IMR-90 (cell line): ENCODE measurements around the gene FBXW11. TPM values are rescaled to one million over a fixed set of nuclear protein-coding genes. Genes with fewer than 3 reads are reported as not detected.

Source experiments
- ATAC-seq: fragments of 200-7000 bp; cut with Tn5 transposase; 2 replicates; pipeline ENCODE4 v1.9.1; 2020; ENCODE audit warnings: low read depth, mild to moderate bottlenecking, moderate library complexity
- BruUV-seq: library from RNA; stranded (reverse); fragments of 400-500 nt; replicated peaks from 2 replicates; lab custom pipeline; 2021; lab: Mats Ljungman, UMichigan
- CTCF ChIA-PET: fragments of 300-600 bp; formaldehyde crosslinking; extraction: SDS; loops from one replicate; lab custom pipeline; 2021; ENCODE audit warnings: antibody characterized with exemption; lab: Yijun Ruan, JAX
- POLR2A ChIA-PET: fragments of 300-600 bp; sonication (Branson Sonifier 250); formaldehyde crosslinking; loops from one replicate; lab custom pipeline; 2022; ENCODE audit warnings: antibody characterized with exemption; ENCODE audit not compliant: unreplicated experiment; lab: Charles Lee
- DNase-seq: peaks from one replicate; pipeline ENCODE4 v3.0.0; 2013
- H2AFZ ChIP-seq: replicated peaks from 2 replicates; pipeline ENCODE3; 2013; ENCODE audit warnings: low read length, mild to moderate bottlenecking; ENCODE audit not compliant: poor library complexity
- H2AK5ac ChIP-seq: 2 replicates; pipeline ENCODE4 v1.6.1; 2013; ENCODE audit warnings: low read depth, low read length, inconsistent platforms
- H2AK9ac ChIP-seq: replicated peaks from 2 replicates; pipeline ENCODE3; 2013; ENCODE audit warnings: mild to moderate bottlenecking, low read depth, low read length, moderate library complexity; ENCODE audit not compliant: poor library complexity
- H2BK120ac ChIP-seq: 2 replicates; pipeline ENCODE4 v1.6.1; 2013; ENCODE audit warnings: low read depth, low read length, inconsistent platforms
- H2BK15ac ChIP-seq: 3 replicates; pipeline ENCODE4 v1.6.1; 2013; ENCODE audit warnings: low read depth, low read length, inconsistent platforms
- H2BK20ac ChIP-seq: 2 replicates; pipeline ENCODE4 v1.6.1; 2013; ENCODE audit warnings: low read depth, mild to moderate bottlenecking, inconsistent platforms, low read length, moderate library complexity
- H2BK5ac ChIP-seq: 2 replicates; pipeline ENCODE4 v1.6.1; 2013; ENCODE audit warnings: mild to moderate bottlenecking, low read depth, low read length, inconsistent platforms; ENCODE audit not compliant: poor library complexity, severe bottlenecking
- H3K14ac ChIP-seq: replicated peaks from 2 replicates; pipeline ENCODE4 v1.6.1; 2013; ENCODE audit warnings: low read depth, low read length, inconsistent platforms
- H3K18ac ChIP-seq: 2 replicates; pipeline ENCODE4 v1.6.1; 2013; ENCODE audit warnings: low read depth, low read length, control low read depth
- H3K23ac ChIP-seq: 2 replicates; pipeline ENCODE4 v1.6.1; 2013; ENCODE audit warnings: low read depth, low read length, inconsistent platforms
- H3K27ac ChIP-seq: 2 replicates; pipeline ENCODE4 v1.5.1; 2013; ENCODE audit warnings: mild to moderate bottlenecking, control low read depth, low read length; ENCODE audit not compliant: insufficient read depth
- H3K27me3 ChIP-seq: 2 replicates; pipeline ENCODE4 v1.6.1; 2013; ENCODE audit warnings: low read length; ENCODE audit not compliant: control insufficient read depth, insufficient read depth
- H3K36me3 ChIP-seq: 2 replicates; pipeline ENCODE4 v1.6.1; 2013; ENCODE audit warnings: low read length, mixed read lengths; ENCODE audit not compliant: control insufficient read depth, insufficient read depth
- H3K4ac ChIP-seq: 2 replicates; pipeline ENCODE4 v1.6.1; 2013; ENCODE audit warnings: low read depth, low read length, inconsistent platforms
- H3K4me1 ChIP-seq: 2 replicates; pipeline ENCODE4 v1.6.1; 2013; ENCODE audit warnings: low read length, mixed read lengths; ENCODE audit not compliant: control insufficient read depth, insufficient read depth
- H3K4me2 ChIP-seq: 2 replicates; pipeline ENCODE4 v1.6.1; 2013; ENCODE audit warnings: low read depth, mild to moderate bottlenecking, control low read depth, low read length, moderate library complexity
- H3K4me3 ChIP-seq: 2 replicates; pipeline ENCODE4 v1.5.1; 2013; ENCODE audit warnings: low read depth, mild to moderate bottlenecking, control low read depth, low read length, moderate library complexity; ENCODE audit not compliant: insufficient read depth
- H3K56ac ChIP-seq: 2 replicates; pipeline ENCODE4 v1.6.1; 2013; ENCODE audit warnings: low read length, inconsistent platforms; ENCODE audit not compliant: insufficient read depth; ENCODE audit errors: extremely low read depth
- H3K79me1 ChIP-seq, 2 experiments: 2 replicates each; pipeline ENCODE4 v1.6.1; 2013; ENCODE audit warnings: low read length in 2 of 2, inconsistent platforms in 1 of 2, low read depth in 1 of 2
- H3K9ac ChIP-seq: 2 replicates; pipeline ENCODE4 v1.6.1; 2013; ENCODE audit warnings: low read depth, low read length, control low read depth
- H3K9me1 ChIP-seq: 2 replicates; pipeline ENCODE4 v1.6.1; 2013; ENCODE audit warnings: low read length, inconsistent platforms; ENCODE audit not compliant: insufficient read depth
- H3K9me3 ChIP-seq: 2 replicates; pipeline ENCODE4 v1.6.1; 2013; ENCODE audit warnings: low read length; ENCODE audit not compliant: control insufficient read depth, insufficient read depth
- H4K20me1 ChIP-seq: 2 replicates; pipeline ENCODE4 v1.6.1; 2013; ENCODE audit warnings: low read length, inconsistent platforms; ENCODE audit not compliant: insufficient read depth
- H4K5ac ChIP-seq: 2 replicates; pipeline ENCODE4 v1.6.1; 2013; ENCODE audit warnings: mild to moderate bottlenecking, low read depth, low read length, control low read depth
- H4K8ac ChIP-seq, 2 experiments: 2 replicates each; pipeline ENCODE4 v1.6.1; 2013; ENCODE audit warnings: low read depth in 2 of 2, low read length in 2 of 2, control low read depth in 1 of 2, inconsistent platforms in 1 of 2
- H4K91ac ChIP-seq: 2 replicates; pipeline ENCODE4 v1.6.1; 2013; ENCODE audit warnings: low read depth, low read length, inconsistent platforms; ENCODE audit not compliant: insufficient read depth
- BHLHE40 ChIP-seq: fragments of 150-350 bp; IDR thresholded peaks from 2 replicates; pipeline ENCODE4 v1.6.1; 2016; ENCODE audit warnings: mild to moderate bottlenecking, low read depth, low read length
- CEBPB ChIP-seq: IDR thresholded peaks from 2 replicates; pipeline ENCODE4 v1.6.1; 2012; ENCODE audit warnings: low read depth, low read length, improper control_type of control experiment
- CHD1 ChIP-seq: IDR thresholded peaks from 2 replicates; pipeline ENCODE4 v1.6.1; 2012; ENCODE audit warnings: low read depth, low read length, improper control_type of control experiment
- FOS ChIP-seq: fragments of 150-350 bp; IDR thresholded peaks from 2 replicates; pipeline ENCODE4 v1.6.1; 2016; ENCODE audit warnings: low read depth, low read length
- MAFK ChIP-seq: IDR thresholded peaks from 2 replicates; pipeline ENCODE4 v1.6.1; 2012; ENCODE audit warnings: low read depth, low read length, improper control_type of control experiment
- MAZ ChIP-seq: IDR thresholded peaks from 2 replicates; pipeline ENCODE4 v1.6.1; 2012; ENCODE audit warnings: low read depth, mild to moderate bottlenecking, low read length, improper control_type of control experiment, moderate library complexity, borderline replicate concordance
- MXI1 ChIP-seq: IDR thresholded peaks from 2 replicates; pipeline ENCODE4 v1.6.1; 2012; ENCODE audit warnings: low read depth, mild to moderate bottlenecking, low read length, moderate library complexity, borderline replicate concordance
- NFE2L2 ChIP-seq: fragments of 150-350 bp; IDR thresholded peaks from 2 replicates; pipeline ENCODE4 v1.6.1; 2016; ENCODE audit warnings: low read depth, mild to moderate bottlenecking, low read length
- POLR2A ChIP-seq: IDR thresholded peaks from 2 replicates; pipeline ENCODE4 v1.6.1; 2012; ENCODE audit warnings: mild to moderate bottlenecking, low read depth, low read length
- RAD21 ChIP-seq: IDR thresholded peaks from 2 replicates; pipeline ENCODE4 v1.6.1; 2012; ENCODE audit warnings: low read length, improper control_type of control experiment
- RCOR1 ChIP-seq: IDR thresholded peaks from 2 replicates; pipeline ENCODE4 v1.6.1; 2012; ENCODE audit warnings: mild to moderate bottlenecking, low read length, improper control_type of control experiment; ENCODE audit not compliant: insufficient replicate concordance
- RFX5 ChIP-seq: IDR thresholded peaks from 2 replicates; pipeline ENCODE4 v1.8.0; 2012; ENCODE audit warnings: low read depth, mild to moderate bottlenecking, low read length, moderate library complexity
- SMC3 ChIP-seq: fragments of 150-350 bp; IDR thresholded peaks from 2 replicates; pipeline ENCODE4 v1.6.1; 2016; ENCODE audit warnings: low read depth, mild to moderate bottlenecking, antibody characterized with exemption, low read length, moderate library complexity
- dilution Hi-C: fragments of 300-500 bp; cut with HindIII; formaldehyde crosslinking; loops from one replicate; pipeline ENCODE4 v1.14.3; 2018; ENCODE audit warnings: low sequenced_read_pairs; ENCODE audit not compliant: unreplicated experiment
- in situ Hi-C: fragments of 300-500 bp; cut with MboI; formaldehyde crosslinking; loops from 3 replicates; pipeline ENCODE4 v1.14.3; 2019; ENCODE audit warnings: low sequenced_read_pairs, inconsistent platforms, mixed read lengths
- intact Hi-C: fragments of 100-400 bp; cut with micrococcal nuclease; formaldehyde crosslinking; loops from 2 replicates; pipeline ENCODE4 v1.10.0; 2022
- polyA plus RNA-seq, 3 experiments: library from polyadenylated mRNA; depleted of rRNA; stranded (reverse); fragments of >200 nt; gene quantifications; 2 replicates each; pipeline ENCODE4 v1.2.3, GENCODE V29; 2012; ENCODE audit warnings: low replicate concordance in 1 of 3
- total RNA-seq: library from RNA; depleted of rRNA; stranded (reverse); fragments of >200 nt; gene quantifications from 2 replicates; pipeline ENCODE4 v1.2.3, GENCODE V29; 2012
- TF ChIP-seq, protein P1 (sequence below): conservative IDR thresholded peaks from 2 replicates; pipeline ENCODE4 v1.5.1; 2012; ENCODE audit warnings: mild to moderate bottlenecking, low read depth, low read length, improper control_type of control experiment
- TF ChIP-seq, protein P2 (sequence below): fragments of 150-350 bp; IDR thresholded peaks from 2 replicates; pipeline ENCODE4 v1.6.1; 2016; ENCODE audit warnings: low read depth, mild to moderate bottlenecking, low read length, moderate library complexity, borderline replicate concordance
- TF ChIP-seq, protein P3 (sequence below): fragments of 150-350 bp; IDR thresholded peaks from 2 replicates; pipeline ENCODE4 v1.6.1; 2017; ENCODE audit warnings: mild to moderate bottlenecking, antibody characterized with exemption, low read length, low read depth

FBXW11 gene
- total and polyA plus RNA-seq, 2 of the 4 experiments (the other 2 are of a cell fraction), result 34.3 to 97.1 TPM

DNA sequence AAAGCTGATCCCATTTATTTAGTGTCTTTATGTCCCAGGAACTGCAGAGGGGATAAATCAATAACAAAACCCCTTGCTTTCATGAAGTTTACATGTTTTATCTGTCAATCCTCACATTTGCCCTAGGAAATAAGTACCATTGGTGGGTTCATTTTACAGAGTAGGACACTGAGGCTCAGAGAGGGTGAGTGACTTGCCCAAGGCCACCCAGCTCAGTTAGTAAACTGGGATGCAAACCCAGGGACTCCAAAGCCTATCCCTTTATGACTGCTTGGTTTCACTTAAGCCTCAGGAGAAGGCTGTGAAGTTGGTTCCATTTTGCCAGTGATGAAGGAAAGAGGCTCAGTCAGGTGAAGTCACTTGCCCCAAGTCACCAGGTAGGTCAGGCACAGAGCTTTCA lies 168.9 kb downstream of the FBXW11 start:
- CTCF ChIA-PET, result no interaction called here
- no peak for ATAC-seq
- intact Hi-C loops, result no loop called here

More for the DNA sequence above, 168.9 kb downstream of the FBXW11 start:
- no peak overlapping the region for H2AK9ac ChIP-seq
- no peak overlapping the region for H3K4me3 ChIP-seq
- H3K9ac ChIP-seq, result no peak overlapping the region
- H3K9me1 ChIP-seq, result no peaks in the 10 kb centered on the region
- H2BK5ac ChIP-seq, result no peak overlapping the region
- no peaks in the 10 kb centered on the region for H3K79me1 ChIP-seq
- DNase-seq, result no peak
- H4K20me1 ChIP-seq, result no peaks in the 10 kb centered on the region
- no peak overlapping the region for H3K27ac ChIP-seq
- H2BK20ac ChIP-seq, result no peak overlapping the region
- TF ChIP-seq, protein P1, sequence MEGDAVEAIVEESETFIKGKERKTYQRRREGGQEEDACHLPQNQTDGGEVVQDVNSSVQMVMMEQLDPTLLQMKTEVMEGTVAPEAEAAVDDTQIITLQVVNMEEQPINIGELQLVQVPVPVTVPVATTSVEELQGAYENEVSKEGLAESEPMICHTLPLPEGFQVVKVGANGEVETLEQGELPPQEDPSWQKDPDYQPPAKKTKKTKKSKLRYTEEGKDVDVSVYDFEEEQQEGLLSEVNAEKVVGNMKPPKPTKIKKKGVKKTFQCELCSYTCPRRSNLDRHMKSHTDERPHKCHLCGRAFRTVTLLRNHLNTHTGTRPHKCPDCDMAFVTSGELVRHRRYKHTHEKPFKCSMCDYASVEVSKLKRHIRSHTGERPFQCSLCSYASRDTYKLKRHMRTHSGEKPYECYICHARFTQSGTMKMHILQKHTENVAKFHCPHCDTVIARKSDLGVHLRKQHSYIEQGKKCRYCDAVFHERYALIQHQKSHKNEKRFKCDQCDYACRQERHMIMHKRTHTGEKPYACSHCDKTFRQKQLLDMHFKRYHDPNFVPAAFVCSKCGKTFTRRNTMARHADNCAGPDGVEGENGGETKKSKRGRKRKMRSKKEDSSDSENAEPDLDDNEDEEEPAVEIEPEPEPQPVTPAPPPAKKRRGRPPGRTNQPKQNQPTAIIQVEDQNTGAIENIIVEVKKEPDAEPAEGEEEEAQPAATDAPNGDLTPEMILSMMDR, result no peak
- TF ChIP-seq FOS (no peak), CEBPB (no peak), NFE2L2 (no peak), RAD21 (no peak), BHLHE40 (no peak), CHD1 (no peak), RCOR1 (no peak), MXI1 (no peak), MAZ (no peak), SMC3 (no peak), MAFK (no peak), RFX5 (no peak), POLR2A (no peak)
- TF ChIP-seq, protein P2, sequence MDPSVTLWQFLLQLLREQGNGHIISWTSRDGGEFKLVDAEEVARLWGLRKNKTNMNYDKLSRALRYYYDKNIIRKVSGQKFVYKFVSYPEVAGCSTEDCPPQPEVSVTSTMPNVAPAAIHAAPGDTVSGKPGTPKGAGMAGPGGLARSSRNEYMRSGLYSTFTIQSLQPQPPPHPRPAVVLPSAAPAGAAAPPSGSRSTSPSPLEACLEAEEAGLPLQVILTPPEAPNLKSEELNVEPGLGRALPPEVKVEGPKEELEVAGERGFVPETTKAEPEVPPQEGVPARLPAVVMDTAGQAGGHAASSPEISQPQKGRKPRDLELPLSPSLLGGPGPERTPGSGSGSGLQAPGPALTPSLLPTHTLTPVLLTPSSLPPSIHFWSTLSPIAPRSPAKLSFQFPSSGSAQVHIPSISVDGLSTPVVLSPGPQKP, result no peak
- TF ChIP-seq, protein P3, sequence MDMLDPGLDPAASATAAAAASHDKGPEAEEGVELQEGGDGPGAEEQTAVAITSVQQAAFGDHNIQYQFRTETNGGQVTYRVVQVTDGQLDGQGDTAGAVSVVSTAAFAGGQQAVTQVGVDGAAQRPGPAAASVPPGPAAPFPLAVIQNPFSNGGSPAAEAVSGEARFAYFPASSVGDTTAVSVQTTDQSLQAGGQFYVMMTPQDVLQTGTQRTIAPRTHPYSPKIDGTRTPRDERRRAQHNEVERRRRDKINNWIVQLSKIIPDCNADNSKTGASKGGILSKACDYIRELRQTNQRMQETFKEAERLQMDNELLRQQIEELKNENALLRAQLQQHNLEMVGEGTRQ, result no peak
- H3K36me3 ChIP-seq, result no peaks in the 10 kb centered on the region
- no peaks in the 10 kb centered on the region for H3K4me1 ChIP-seq
- H3K27me3 ChIP-seq, result peaks cover 1% of the 10 kb centered on the region; the same call in 1 of the 2 replicates
- H3K4ac ChIP-seq, result no peak overlapping the region
- dilution Hi-C loops (no loop called here), in situ Hi-C loops (no loop called here)
- H3K9me3 ChIP-seq, result peaks cover 4% of the 10 kb centered on the region
- H3K14ac ChIP-seq, result no peak overlapping the region
- no TSS peak for BruUV-seq
- no peak overlapping the region for H4K91ac ChIP-seq
- POLR2A ChIA-PET, result no interaction called here
- H2BK120ac ChIP-seq, result no peak overlapping the region
- no peak overlapping the region for H2AFZ ChIP-seq
- no peak overlapping the region for H4K8ac ChIP-seq
- H2BK15ac ChIP-seq, result no peak overlapping the region
- H4K5ac ChIP-seq, result no peak overlapping the region
- H3K4me2 ChIP-seq, result no peak overlapping the region
- H3K23ac ChIP-seq, result no peak overlapping the region
- no peak overlapping the region for H2AK5ac ChIP-seq
- no peak overlapping the region for H3K56ac ChIP-seq
- H3K18ac ChIP-seq, result no peak overlapping the region
